ENCODE results near the gene IGLON5.

IGLON5 gene

DNA sequence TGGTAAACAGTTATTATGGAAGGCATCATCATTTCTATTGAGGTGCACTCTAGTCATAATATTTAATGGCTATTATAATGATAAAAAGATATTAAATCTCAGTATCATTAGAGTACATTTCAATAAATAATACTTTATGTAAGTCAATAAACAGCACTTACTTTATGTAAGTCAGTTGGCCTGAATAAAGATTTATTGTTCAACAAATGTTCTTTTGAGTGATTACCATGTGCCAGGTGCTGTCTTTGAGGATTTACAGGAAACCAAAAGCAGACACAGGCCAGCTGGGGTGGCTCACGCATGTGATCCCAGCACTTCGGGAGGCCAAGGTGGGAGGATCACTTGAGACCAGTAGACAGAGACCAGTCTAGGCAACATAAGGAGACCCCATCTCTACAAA lies 66.0 kb downstream of the IGLON5 start:
- TF ChIP-seq JUND (IDR thresholded peaks at IDR 0.05; ENCODE audit: low read depth), result no peak
- DNase-seq (ENCODE audit: low read depth in 1 of 2, low spot score in 1 of 2), result no peak

GRCh38 chr19:51380379-51380778 lies 68.9 kb downstream of the IGLON5 start:
- TF ChIP-seq JUND (IDR thresholded peaks at IDR 0.05; ENCODE audit: low read depth), result no peak
- in situ Hi-C loops (cut with HindIII; ENCODE audit: low pct_unique_long_range_greater_than_20kb, low sequenced_read_pairs), result no loop called here
- DNase-seq (ENCODE audit: low read depth in 1 of 2, low spot score in 1 of 2), result no peak

More for the DNA sequence above, 66.0 kb downstream of the IGLON5 start:
- in situ Hi-C loops (cut with HindIII; ENCODE audit: low pct_unique_long_range_greater_than_20kb, low sequenced_read_pairs), result no loop called here

Data from T47D (cell line).